H1 (cell line): ENCODE results near the gene GJA5. TPM values are rescaled to one million over a fixed set of nuclear protein-coding genes. Genes with fewer than 3 reads are reported as not detected.

Experiments
- CTCF ChIA-PET: fragments of 300-600 bp; sonication (Branson Sonifier 250); formaldehyde crosslinking; loops from one replicate; lab custom pipeline; 2021; ENCODE audit not compliant: partially characterized antibody; lab: Charles Lee
- POLR2A ChIA-PET: fragments of 300-600 bp; sonication (Branson Sonifier 250); formaldehyde crosslinking; loops from one replicate; lab custom pipeline; 2021; ENCODE audit warnings: inconsistent platforms; ENCODE audit not compliant: partially characterized antibody; lab: Charles Lee
- DNase-seq, 2 experiments: peaks; one replicate each; pipeline versions ENCODE4 v3.0.0 to v3.0.0-alpha.2; 2010 to 2022; ENCODE audit warnings: low spot score in 2 of 2, low read depth in 1 of 2, mixed read lengths in 1 of 2
- FAIRE-seq: peaks from 2 replicates; lab custom pipeline; 2011; peaks lifted over from hg19 to GRCh38; lab: Jason Lieb, UNC
- H2AFZ ChIP-seq: 2 replicates; pipeline ENCODE4 v1.8.1; 2012; ENCODE audit warnings: low read length, inconsistent platforms
- H2AK5ac ChIP-seq: 2 replicates; pipeline ENCODE4 v1.6.1; 2013; ENCODE audit warnings: low read depth, low read length
- H2BK120ac ChIP-seq: replicated peaks from 2 replicates; pipeline ENCODE3; 2013; ENCODE audit warnings: low read depth, low read length, inconsistent platforms
- H2BK12ac ChIP-seq: 2 replicates; pipeline ENCODE4 v1.6.1; 2013; ENCODE audit warnings: low read depth, low read length
- H2BK15ac ChIP-seq: 2 replicates; pipeline ENCODE4 v1.6.1; 2013; ENCODE audit warnings: low read length
- H2BK20ac ChIP-seq: 2 replicates; pipeline ENCODE4 v1.6.1; 2013; ENCODE audit warnings: low read length
- H2BK5ac ChIP-seq: 2 replicates; pipeline ENCODE4 v1.6.1; 2013; ENCODE audit warnings: low read depth, low read length
- H3K14ac ChIP-seq: 2 replicates; pipeline ENCODE4 v1.6.1; 2013; ENCODE audit warnings: inconsistent platforms; ENCODE audit not compliant: insufficient read length
- H3K18ac ChIP-seq: 2 replicates; pipeline ENCODE4 v1.6.1; 2013; ENCODE audit warnings: low read length; ENCODE audit errors: extremely low read depth
- H3K23ac ChIP-seq: 2 replicates; pipeline ENCODE4 v1.6.1; 2013; ENCODE audit warnings: inconsistent platforms; ENCODE audit not compliant: insufficient read length
- H3K23me2 ChIP-seq: 2 replicates; pipeline ENCODE4 v1.6.1; 2013; ENCODE audit warnings: low read depth, low read length
- H3K27ac ChIP-seq: 2 replicates; pipeline ENCODE4 v1.6.1; 2011; ENCODE audit warnings: low read depth, low read length, inconsistent platforms
- H3K27me3 ChIP-seq, 4 experiments: replicated peaks in 1 of 4; 1 replicate in 1 of 4; 2 replicates in 3 of 4; pipeline versions ENCODE4 v1.6.1 to v1.8.1; 2011 to 2013; ENCODE audit warnings: low read length in 3 of 4, mild to moderate bottlenecking in 3 of 4, inconsistent platforms in 2 of 4, mixed read lengths in 2 of 4, moderate library complexity in 1 of 4; ENCODE audit not compliant: control insufficient read depth in 3 of 4, insufficient read depth in 3 of 4; ENCODE audit errors: extremely low read depth in 1 of 4
- H3K36me3 ChIP-seq, 4 experiments: 2 replicates each; pipeline versions ENCODE4 v1.6.1 to v1.8.1; 2011 to 2013; ENCODE audit warnings: mild to moderate bottlenecking in 4 of 4, low read length in 3 of 4, moderate library complexity in 2 of 4, control low read depth in 1 of 4, inconsistent platforms in 1 of 4; ENCODE audit not compliant: insufficient read depth in 4 of 4, control insufficient read depth in 2 of 4
- H3K4ac ChIP-seq: replicated peaks from 2 replicates; pipeline ENCODE3; 2013; ENCODE audit warnings: low read length, low read depth, mixed read lengths, inconsistent platforms; ENCODE audit not compliant: insufficient read length
- H3K4me1 ChIP-seq, 4 experiments: replicated peaks in 1 of 4; 1 replicate in 1 of 4; 2 replicates in 3 of 4; pipeline versions ENCODE4 v1.6.1 to v1.8.1; 2011 to 2013; ENCODE audit warnings: low read length in 3 of 4, inconsistent platforms in 2 of 4, mixed read lengths in 1 of 4; ENCODE audit not compliant: insufficient read depth in 4 of 4, control insufficient read depth in 3 of 4
- H3K4me2 ChIP-seq, 2 experiments: 2 replicates each; pipeline versions ENCODE4 v1.6.1 to v1.8.1; 2011 to 2013; ENCODE audit warnings: low read depth in 2 of 2, low read length in 2 of 2, control low read depth in 1 of 2, inconsistent platforms in 1 of 2, mild to moderate bottlenecking in 1 of 2; ENCODE audit not compliant: insufficient read depth in 1 of 2
- H3K4me3 ChIP-seq, 4 experiments: fragments of 200-600, 300-600 bp in 1 of 4; sonication (generic), shearing (Covaris generic), sonication (Bioruptor Twin) in 1 of 4; 2 replicates each; pipeline versions ENCODE4 v1.5.1 to v1.8.1; 2011 to 2016; ENCODE audit warnings: low read length in 4 of 4, low read depth in 3 of 4, control low read depth in 2 of 4, inconsistent platforms in 2 of 4, mild to moderate bottlenecking in 2 of 4, mixed read lengths in 1 of 4, moderate library complexity in 1 of 4; ENCODE audit not compliant: insufficient read depth in 2 of 4; ENCODE audit errors: extremely low read depth in 1 of 4
- H3K56ac ChIP-seq: replicated peaks from 2 replicates; pipeline ENCODE3; 2013; ENCODE audit warnings: low read depth, mild to moderate bottlenecking, mixed read lengths, low read length, inconsistent platforms; ENCODE audit not compliant: insufficient read length
- H3K79me1 ChIP-seq: 2 replicates; pipeline ENCODE4 v1.6.1; 2013; ENCODE audit warnings: low read depth, low read length, control low read depth
- H3K79me2 ChIP-seq, 2 experiments: 2 replicates each; pipeline versions ENCODE4 v1.6.1 to v1.8.1; 2012 to 2013; ENCODE audit warnings: low read length in 2 of 2, mild to moderate bottlenecking in 2 of 2, inconsistent platforms in 1 of 2; ENCODE audit not compliant: insufficient read depth in 2 of 2, control insufficient read depth in 1 of 2
- H3K9ac ChIP-seq, 4 experiments: replicated peaks in 1 of 4; 1 replicate in 1 of 4; 2 replicates in 3 of 4; pipeline versions ENCODE4 v1.6.1 to v1.8.1; 2011 to 2013; ENCODE audit warnings: low read depth in 3 of 4, low read length in 3 of 4, control low read depth in 2 of 4, mild to moderate bottlenecking in 2 of 4, moderate library complexity in 2 of 4, inconsistent platforms in 1 of 4; ENCODE audit errors: extremely low read depth in 1 of 4
- H3K9me3 ChIP-seq, 2 experiments: 2 replicates each; pipeline versions ENCODE4 v1.6.1 to v1.8.1; 2012 to 2013; ENCODE audit warnings: mild to moderate bottlenecking in 2 of 2, moderate library complexity in 2 of 2, control low read depth in 1 of 2, inconsistent platforms in 1 of 2, low read depth in 1 of 2, low read length in 1 of 2, mixed read lengths in 1 of 2; ENCODE audit not compliant: insufficient read depth in 2 of 2
- H4K20me1 ChIP-seq, 2 experiments: replicated peaks in 1 of 2; 2 replicates each; pipeline versions ENCODE3 to v1.8.1; 2011 to 2013; ENCODE audit warnings: inconsistent platforms in 2 of 2, low read length in 2 of 2, mild to moderate bottlenecking in 1 of 2; ENCODE audit not compliant: insufficient read depth in 2 of 2, control insufficient read depth in 1 of 2
- H4K5ac ChIP-seq: 2 replicates; pipeline ENCODE4 v1.6.1; 2013; ENCODE audit warnings: low read length, low read depth, mixed read lengths, inconsistent platforms; ENCODE audit not compliant: insufficient read length
- H4K8ac ChIP-seq: 2 replicates; pipeline ENCODE4 v1.8.0; 2013; ENCODE audit warnings: mild to moderate bottlenecking, moderate library complexity, low read length, inconsistent platforms; ENCODE audit not compliant: insufficient read depth; ENCODE audit errors: extremely low read depth
- H4K91ac ChIP-seq: replicated peaks from 2 replicates; pipeline ENCODE3; 2013; ENCODE audit warnings: low read length, mixed read lengths, inconsistent platforms; ENCODE audit not compliant: insufficient read length
- BCL11A ChIP-seq, 2 experiments: IDR thresholded peaks; one replicate each; pipeline ENCODE4 v1.6.1; 2011; ENCODE audit warnings: low read depth in 2 of 2, low read length in 2 of 2, mild to moderate bottlenecking in 2 of 2
- CHD2 ChIP-seq: IDR thresholded peaks from 2 replicates; pipeline ENCODE4 v1.6.1; 2012; ENCODE audit warnings: low read length, improper control_type of control experiment
- EGR1 ChIP-seq: IDR thresholded peaks from 2 replicates; pipeline ENCODE4 v1.6.1; 2011; ENCODE audit warnings: low read depth, low read length, borderline replicate concordance
- JUN ChIP-seq: IDR thresholded peaks from 2 replicates; pipeline ENCODE4 v1.6.1; 2011; ENCODE audit warnings: low read depth, mild to moderate bottlenecking, improper control_type of control experiment, low read length
- PHF8 ChIP-seq: fragments of 200-600 bp; sonication (generic); conservative IDR thresholded peaks from 2 replicates; pipeline ENCODE4 v1.7.1; 2012; ENCODE audit warnings: low read depth, mild to moderate bottlenecking, inconsistent platforms, low read length, moderate library complexity
- TAF7 ChIP-seq: optimal IDR thresholded peaks from 2 replicates; pipeline ENCODE3; 2011; ENCODE audit warnings: low read depth, mild to moderate bottlenecking, inconsistent platforms, low read length, moderate library complexity, borderline replicate concordance
- TCF12 ChIP-seq: IDR thresholded peaks from 2 replicates; pipeline ENCODE4 v1.6.1; 2011; ENCODE audit warnings: low read depth, mild to moderate bottlenecking, low read length
- TEAD4 ChIP-seq: IDR thresholded peaks from 2 replicates; pipeline ENCODE4 v1.6.1; 2012; ENCODE audit warnings: low read depth, low read length, inconsistent platforms, mixed read lengths
- WGBS, 2 experiments: shearing (Covaris generic) in 1 of 2; methylation state at CpG; one replicate each; pipeline versions ENCODE4 v1.1.6 to v1.1.7; 2013 to 2015; ENCODE audit warnings: low lambda C conversion rate in 2 of 2, mixed read lengths in 2 of 2, inconsistent platforms in 1 of 2, low coverage in 1 of 2, missing lambda C conversion rate in 1 of 2; ENCODE audit not compliant: insufficient replicate concordance in 2 of 2, insufficient coverage in 1 of 2, insufficient read length in 1 of 2; ENCODE audit errors: extremely low coverage in 1 of 2, missing lambda C conversion rate in 1 of 2; 5-methylcytosine and 5-hydroxymethylcytosine counted together
- polyA plus RNA-seq, 7 experiments: library from polyadenylated mRNA; depleted of rRNA in 3 of 7; stranded (reverse) in 5 of 7; unstranded in 2 of 7; fragments of >200 nt in 5 of 7; fragments of 200-250 nt in 2 of 7; gene quantifications; 1 replicate in 5 of 7; 2 replicates in 1 of 7; 4 replicates in 1 of 7; pipeline versions ENCODE4 v1.2.1 to v1.2.3, GENCODE V29; 2011 to 2013; ENCODE audit warnings: missing spikeins in 2 of 7, mixed read lengths in 2 of 7
- total RNA-seq: library from RNA; stranded (reverse); fragmentation: NEBNext Ultra II Directional; extraction: Animal tissue kit (Norgen Biotek cat#: 25700); gene quantifications from 2 replicates; pipeline ENCODE4 v1.2.1, GENCODE V29; 2021

GJA5 gene
- total and polyA plus RNA-seq, 2 of the 8 experiments (the other 6 are each of a cell fraction or from before 2014, with no cell fraction given): 1.2 to 2.7 TPM

DNA sequence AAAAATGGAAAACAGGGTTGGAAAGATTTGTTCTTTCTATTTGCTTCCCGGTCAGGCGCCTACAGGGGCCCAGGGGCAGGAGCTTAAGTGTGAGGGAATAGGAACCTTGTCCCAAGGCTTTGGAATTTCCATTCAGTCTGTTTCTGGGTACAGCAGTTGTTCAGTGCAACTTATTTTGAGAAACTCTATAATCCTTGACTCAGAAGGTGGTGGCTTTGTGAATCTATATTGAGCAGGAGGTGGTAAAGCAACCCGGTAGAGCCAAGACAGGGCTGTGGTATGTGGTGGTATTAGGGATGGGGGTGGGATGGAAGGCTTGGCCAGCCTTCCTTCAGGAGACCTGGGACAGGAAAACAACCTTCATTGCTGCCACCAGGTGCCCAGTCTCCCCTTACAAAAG is 20.0 kb downstream of the GJA5 start:
- Histone ChIP-seq H4K20me1 (no peaks in the 10 kb centered on the region), H3K14ac (no peak overlapping the region), H3K36me3 (no peaks in the 10 kb centered on the region), H4K8ac (no peak overlapping the region), H3K27ac (no peak overlapping the region), H3K9me3 (no peaks in the 10 kb centered on the region), H4K5ac (no peak overlapping the region), H3K79me1 (no peaks in the 10 kb centered on the region), H2BK12ac (no peak overlapping the region), H3K79me2 (no peaks in the 10 kb centered on the region), H2BK15ac (no peak overlapping the region), H3K27me3 (no peaks in the 10 kb centered on the region), H3K23ac (no peak overlapping the region), H2BK120ac (no peak overlapping the region), H3K23me2 (no peaks in the 10 kb centered on the region), H3K4ac (no peak overlapping the region), H2BK5ac (no peak overlapping the region), H3K4me1 (no peaks in the 10 kb centered on the region), H3K56ac (no peak overlapping the region), H4K91ac (no peak overlapping the region), H2BK20ac (no peak overlapping the region), H3K4me2 (no peak overlapping the region), H2AFZ (no peak overlapping the region), H3K18ac (no peak overlapping the region), H2AK5ac (no peak overlapping the region), H3K9ac (no peak overlapping the region), H3K4me3 (no peak overlapping the region)
- FAIRE-seq (no peak), DNase-seq (peak in 1 of 2 experiments; percentile 16)
- 93% methylated on average over 3 of the region's 3 CpGs; no CpG with 5 or more reads in 1 of the 2 experiments for whole genome bisulfite sequencing, 2 experiments
- CTCF ChIA-PET: interaction anchor here (1.2 to 1.3 kb wide), 2 partner anchors 10 to 152 kb away, joined by 3 to 7 read pairs; no protein-coding TSS in a partner anchor
- no peak for TF ChIP-seq TEAD4
- no peak for TF ChIP-seq CHD2
- no peak for TF ChIP-seq JUN
- TF ChIP-seq TCF12: no peak
- TF ChIP-seq EGR1: no peak
- no peak for TF ChIP-seq BCL11A (IDR thresholded peaks at IDR 0.05; ENCODE audit: low read depth in 2 of 2, low read length in 2 of 2)
- TF ChIP-seq PHF8: no peak
- no peak for TF ChIP-seq TAF7
- POLR2A ChIA-PET: no interaction called here
